MM.1S (cell line): ENCODE measurements around the gene COX6A1.
A peak's percentile ranks its signal among the peaks of the same experiment; 100 is the strongest.

ENCODE experiments used
- EZH2phosphoT487 ChIP-seq: fragments of 300-600 bp; sonication (generic); IDR thresholded peaks from 2 replicates; pipeline ENCODE4 v1.6.1; 2018; ENCODE audit warnings: antibody characterized with exemption, low read length
- TF ChIP-seq, protein P1 (sequence below): fragments of 300-600 bp; sonication (generic); IDR thresholded peaks from 2 replicates; pipeline ENCODE4 v1.5.1; 2016; ENCODE audit warnings: antibody characterized with exemption, low read length, mixed read lengths

DNA sequence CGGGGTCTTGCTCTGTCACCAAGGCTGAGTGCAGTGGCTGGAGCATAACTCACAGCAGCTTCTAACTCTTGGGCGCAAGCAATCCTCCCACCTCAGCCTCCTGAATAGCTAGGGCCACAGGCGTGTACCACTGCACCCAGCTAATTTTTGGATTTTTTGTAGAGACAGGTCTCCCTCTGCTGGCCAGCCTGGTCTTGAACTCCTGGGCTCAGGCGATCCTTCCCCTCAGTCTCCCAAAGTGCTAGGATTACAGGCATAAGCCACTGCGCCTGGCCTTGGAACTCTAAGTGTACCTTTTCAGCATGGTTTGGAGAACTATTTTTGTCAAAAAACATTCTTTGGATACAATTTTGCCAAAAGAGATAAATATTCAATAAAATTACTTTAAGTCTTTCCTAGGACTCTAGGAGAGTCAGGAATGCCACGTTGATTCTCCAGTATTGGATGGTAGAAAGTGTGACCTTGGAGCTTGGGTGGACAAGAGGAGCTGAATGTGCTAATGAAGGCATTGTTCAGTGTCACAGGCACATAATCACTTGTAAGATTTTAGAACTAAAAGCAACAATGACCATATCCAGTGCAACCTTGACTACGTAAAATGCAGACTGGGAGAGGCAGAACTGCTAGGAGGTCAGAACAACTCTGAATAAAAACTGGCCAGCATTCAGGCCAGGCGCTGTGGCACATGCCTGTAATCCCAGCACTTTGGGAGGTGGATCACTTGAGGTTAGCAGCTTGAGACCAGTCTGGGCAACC is 28.8 kb downstream of the COX6A1 start:
- no peak for TF ChIP-seq EZH2phosphoT487
- TF ChIP-seq, protein P1, sequence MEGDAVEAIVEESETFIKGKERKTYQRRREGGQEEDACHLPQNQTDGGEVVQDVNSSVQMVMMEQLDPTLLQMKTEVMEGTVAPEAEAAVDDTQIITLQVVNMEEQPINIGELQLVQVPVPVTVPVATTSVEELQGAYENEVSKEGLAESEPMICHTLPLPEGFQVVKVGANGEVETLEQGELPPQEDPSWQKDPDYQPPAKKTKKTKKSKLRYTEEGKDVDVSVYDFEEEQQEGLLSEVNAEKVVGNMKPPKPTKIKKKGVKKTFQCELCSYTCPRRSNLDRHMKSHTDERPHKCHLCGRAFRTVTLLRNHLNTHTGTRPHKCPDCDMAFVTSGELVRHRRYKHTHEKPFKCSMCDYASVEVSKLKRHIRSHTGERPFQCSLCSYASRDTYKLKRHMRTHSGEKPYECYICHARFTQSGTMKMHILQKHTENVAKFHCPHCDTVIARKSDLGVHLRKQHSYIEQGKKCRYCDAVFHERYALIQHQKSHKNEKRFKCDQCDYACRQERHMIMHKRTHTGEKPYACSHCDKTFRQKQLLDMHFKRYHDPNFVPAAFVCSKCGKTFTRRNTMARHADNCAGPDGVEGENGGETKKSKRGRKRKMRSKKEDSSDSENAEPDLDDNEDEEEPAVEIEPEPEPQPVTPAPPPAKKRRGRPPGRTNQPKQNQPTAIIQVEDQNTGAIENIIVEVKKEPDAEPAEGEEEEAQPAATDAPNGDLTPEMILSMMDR = peak; percentile 32
